Loucy (cell line): Measurements from ENCODE around the gene TMPRSS11D.

Experiments
- CTCF ChIP-seq: fragments of 200-600 bp; sonication (generic); conservative IDR thresholded peaks from 2 replicates; pipeline ENCODE4 v1.5.1; 2014; ENCODE audit warnings: mild to moderate bottlenecking, antibody characterized with exemption, low read length
- EZH2phosphoT487 ChIP-seq: fragments of 200-600 bp; IDR thresholded peaks from 2 replicates; pipeline ENCODE4 v1.6.1; 2018; ENCODE audit warnings: antibody characterized with exemption, mild to moderate bottlenecking, moderate library complexity, borderline replicate concordance

GRCh38 chr4:67926485-67926884 lies 42.7 kb upstream of the TMPRSS11D start:
- TF ChIP-seq CTCF: no peak
- no peak for TF ChIP-seq EZH2phosphoT487
